ENCODE measurements around the gene SPC24.
"Not testable (repeated sequence)": the region's sequence is repeated elsewhere in the genome, so short reads cannot be mapped to it uniquely, and the experiment has no call there.

Gene SPC24

GRCh38 chr19:11164879-11165406 is 9.4 kb upstream of the SPC24 start:
- peak; percentile 60 for DNase-seq (ENCODE audit: low spot score)

- DNase-seq (ENCODE audit: low spot score), result no peak
Observed at GRCh38 chr19:11164296-11164695, 8.7 kb upstream of the SPC24 start.

- not testable (repeated sequence) for DNase-seq (ENCODE audit: low spot score)
Observed at GRCh38 chr19:11160440-11160768, 4.8 kb upstream of the SPC24 start.

GRCh38 chr19:11159598-11160439 is 4.2 kb upstream of the SPC24 start:
- no peak for DNase-seq (ENCODE audit: low spot score)

- no peak for DNase-seq (ENCODE audit: low spot score)
Observed at GRCh38 chr19:11154683-11155047, 917 bp downstream of the SPC24 start.

GRCh38 chr19:11152318-11153062 is 3.1 kb downstream of the SPC24 start:
- DNase-seq (ENCODE audit: low spot score), result no peak

- DNase-seq (ENCODE audit: low spot score), result no peak
Observed at GRCh38 chr19:11151181-11151580, 4.4 kb downstream of the SPC24 start.

GRCh38 chr19:11148001-11148400 is 7.6 kb downstream of the SPC24 start:
- DNase-seq (ENCODE audit: low spot score), result no peak

GRCh38 chr19:11145536-11145924 is 10.1 kb downstream of the SPC24 start:
- DNase-seq (ENCODE audit: low spot score), result no peak

GRCh38 chr19:11142528-11143171 is 12.9 kb downstream of the SPC24 start:
- DNase-seq (ENCODE audit: low spot score), result peak; percentile 33

- no peak for DNase-seq (ENCODE audit: low spot score)
Observed at GRCh38 chr19:11141937-11142527, 13.6 kb downstream of the SPC24 start.

- DNase-seq (ENCODE audit: low spot score), result no peak
Observed at GRCh38 chr19:11140896-11141295, 14.7 kb downstream of the SPC24 start.

GRCh38 chr19:11140023-11140538 is 15.5 kb downstream of the SPC24 start:
- not testable (repeated sequence) for DNase-seq (ENCODE audit: low spot score)

GRCh38 chr19:11138601-11139300 is 16.8 kb downstream of the SPC24 start:
- peak; percentile 35 for DNase-seq (ENCODE audit: low spot score)

- peak; percentile 79 for DNase-seq (ENCODE audit: low spot score)
Observed at GRCh38 chr19:11137542-11138384, 17.8 kb downstream of the SPC24 start.

GRCh38 chr19:11136400-11137101 is 19.0 kb downstream of the SPC24 start:
- DNase-seq (ENCODE audit: low spot score), result no peak

GRCh38 chr19:11131471-11131870 is 24.1 kb downstream of the SPC24 start:
- DNase-seq (ENCODE audit: low spot score), result no peak

GRCh38 chr19:11130824-11131455 is 24.6 kb downstream of the SPC24 start:
- peak; percentile 36 for DNase-seq (ENCODE audit: low spot score)

GRCh38 chr19:11127905-11128304 is 27.7 kb downstream of the SPC24 start:
- DNase-seq (ENCODE audit: low spot score), result no peak
